Measurements from ENCODE around the gene SLC35C1.
"Not testable (repeated sequence)": the region's sequence is repeated elsewhere in the genome, so short reads cannot be mapped to it uniquely, and the experiment has no call there.

The SLC35C1 gene

DNA sequence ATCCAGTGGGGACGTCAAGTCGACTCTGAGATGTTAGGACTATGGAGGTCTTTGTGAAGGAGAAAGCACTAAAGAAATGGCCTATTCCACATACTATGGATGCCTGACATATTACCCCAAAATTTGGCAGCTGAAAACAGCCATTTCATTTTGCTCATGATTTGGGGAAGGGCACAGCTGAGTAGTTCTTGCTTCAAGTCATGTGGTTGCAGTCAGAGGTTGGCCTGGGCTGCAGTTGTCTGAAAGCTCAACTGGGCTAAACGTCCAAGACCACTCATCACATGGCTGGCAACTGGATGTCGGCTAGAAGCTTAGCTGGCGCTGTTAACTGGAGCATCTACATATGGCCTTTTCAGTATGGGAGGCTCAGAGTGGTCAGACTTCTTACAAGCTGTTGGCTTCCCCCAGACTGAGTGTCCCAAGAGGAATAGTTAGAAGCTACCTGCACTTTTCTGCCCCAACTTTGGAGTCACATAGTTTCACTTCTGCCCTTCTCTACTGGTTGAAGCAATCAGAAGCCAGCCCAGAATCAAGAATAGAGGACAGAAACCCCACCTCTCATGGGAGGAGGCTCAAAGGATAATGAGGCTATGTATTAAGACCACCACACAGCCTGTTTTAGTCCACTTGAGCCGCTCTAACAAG is 14.1 kb downstream of the SLC35C1 start:
- peaks cover 11% of the 10 kb centered on the region for H3K4me1 ChIP-seq
- TF ChIP-seq Cebpa-rat (IDR thresholded peaks at IDR 0.05) = no peak
- no peaks in the 10 kb centered on the region for H3K36me3 ChIP-seq
- H3K4me2 ChIP-seq = no peak overlapping the region
- no peak overlapping the region for H3K27ac ChIP-seq
- no peaks in the 10 kb centered on the region for H3K27me3 ChIP-seq
- H3K9me3 ChIP-seq = no peaks in the 10 kb centered on the region
- no peak overlapping the region for H3K4me3 ChIP-seq
- no peak overlapping the region for H3K9ac ChIP-seq
- H4K20me1 ChIP-seq = no peaks in the 10 kb centered on the region

DNA sequence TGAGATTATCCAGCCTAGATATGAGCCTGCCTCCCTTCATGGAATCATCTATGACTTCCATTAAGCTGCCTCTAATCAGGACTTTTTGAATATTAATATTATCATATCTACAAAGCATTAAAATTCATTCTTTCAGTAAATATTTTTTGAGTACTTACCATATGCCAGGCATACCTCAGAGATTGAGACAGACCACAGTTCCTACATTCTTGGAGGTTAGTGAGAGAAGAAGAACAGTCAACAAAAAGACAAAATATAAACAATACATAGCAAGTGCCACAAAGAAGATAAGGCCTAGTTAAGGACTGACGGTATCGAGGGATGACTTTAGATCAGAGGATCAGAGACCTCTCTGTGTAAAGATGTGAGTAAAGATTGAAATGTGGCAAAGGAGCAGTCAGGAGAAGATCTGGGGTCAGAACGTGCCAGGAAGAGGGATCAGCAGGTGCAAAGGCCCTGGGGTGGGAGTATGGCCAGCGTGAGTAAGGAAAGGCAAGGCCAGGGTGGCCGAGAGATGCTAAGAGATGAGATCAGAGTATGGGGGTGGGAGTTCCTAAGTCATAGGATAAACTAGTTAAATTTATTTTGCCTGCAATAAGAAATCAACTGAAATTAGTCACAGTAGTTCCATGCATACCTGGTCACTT is 15.4 kb downstream of the SLC35C1 start:
- Histone ChIP-seq H3K27ac (no peak overlapping the region), H3K4me1 (peaks cover 14% of the 10 kb centered on the region), H3K36me3 (no peaks in the 10 kb centered on the region), H3K9ac (no peak overlapping the region), H3K4me3 (no peak overlapping the region), H4K20me1 (no peaks in the 10 kb centered on the region), H3K9me3 (no peaks in the 10 kb centered on the region), H3K4me2 (no peak overlapping the region), H3K27me3 (no peaks in the 10 kb centered on the region)
- no peak for TF ChIP-seq Cebpa-rat (IDR thresholded peaks at IDR 0.05)

DNA sequence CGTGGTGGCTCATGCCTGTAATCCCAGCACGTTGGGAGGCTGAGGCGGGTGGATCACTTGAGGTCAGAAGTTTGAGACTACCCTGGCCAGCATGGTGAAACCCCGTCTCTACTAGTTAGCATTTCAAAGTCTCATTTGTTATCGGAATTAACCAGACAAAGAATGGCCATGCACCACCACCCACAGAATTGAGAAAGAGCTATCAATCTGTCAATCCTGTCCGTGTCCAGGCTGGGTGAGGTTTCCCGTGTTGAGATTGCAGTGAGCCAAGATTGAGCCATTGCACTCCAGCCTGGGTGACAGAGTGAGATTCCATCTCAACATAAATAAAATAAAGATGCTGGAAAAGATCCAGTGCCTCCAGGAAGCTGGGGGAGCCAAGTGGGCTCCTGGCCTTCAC is 21.5 kb downstream of the SLC35C1 start:
- not testable (repeated sequence) for H3K27me3 ChIP-seq, H3K36me3 ChIP-seq, H3K9ac ChIP-seq, H4K20me1 ChIP-seq, H3K9me3 ChIP-seq, H3K4me3 ChIP-seq, H3K4me2 ChIP-seq, H3K27ac ChIP-seq
- peaks cover 14% of the 10 kb centered on the region for H3K4me1 ChIP-seq

DNA sequence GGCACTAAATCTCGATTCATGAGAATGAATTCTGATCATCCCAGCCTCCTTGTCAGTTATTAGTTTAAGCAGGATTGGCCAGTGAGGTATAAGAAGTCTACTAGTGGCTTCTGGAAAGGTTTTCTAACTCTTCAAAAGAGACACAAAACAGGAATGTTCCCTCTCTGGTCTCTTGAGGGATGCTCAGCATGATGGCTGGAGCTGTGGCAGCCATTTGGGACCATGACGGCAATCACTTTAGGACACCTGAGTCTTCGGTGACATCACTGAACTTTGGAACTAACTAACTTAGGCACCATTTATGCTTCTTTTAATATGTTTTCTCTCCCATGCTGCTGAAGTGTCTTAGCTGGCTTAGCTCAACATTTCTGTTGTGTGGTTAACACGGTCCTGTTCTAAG is 22.2 kb downstream of the SLC35C1 start:
- H3K9ac ChIP-seq = no peak overlapping the region
- no peaks in the 10 kb centered on the region for H4K20me1 ChIP-seq
- H3K4me2 ChIP-seq = no peak overlapping the region
- TF ChIP-seq Cebpa-rat (IDR thresholded peaks at IDR 0.05) = no peak
- H3K27ac ChIP-seq = no peak overlapping the region
- H3K9me3 ChIP-seq = peaks cover 4% of the 10 kb centered on the region; the same call in 1 of the 2 replicates
- peaks cover 14% of the 10 kb centered on the region for H3K4me1 ChIP-seq
- no peaks in the 10 kb centered on the region for H3K27me3 ChIP-seq
- no peak overlapping the region for H3K4me3 ChIP-seq
- no peaks in the 10 kb centered on the region for H3K36me3 ChIP-seq

DNA sequence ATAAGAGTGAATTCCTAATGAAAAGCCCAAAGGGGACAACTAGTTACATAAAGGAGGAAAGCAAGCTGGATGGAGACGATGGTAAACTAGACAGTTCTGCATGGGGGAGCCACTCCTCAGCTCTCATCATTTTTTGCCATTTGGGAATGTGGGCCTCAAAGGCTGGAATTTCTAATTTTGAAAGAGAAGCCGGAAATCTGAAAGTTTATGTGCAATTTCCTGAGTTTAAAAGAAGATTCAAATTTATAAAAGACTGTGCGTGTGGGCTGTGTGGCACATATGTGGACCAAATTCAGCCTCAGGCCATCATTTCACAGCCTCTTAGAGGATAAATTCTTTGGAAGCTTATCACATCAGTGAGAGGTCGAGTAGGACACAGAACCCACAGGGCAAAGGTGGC is 24.0 kb downstream of the SLC35C1 start:
- H4K20me1 ChIP-seq = no peaks in the 10 kb centered on the region
- TF ChIP-seq Cebpa-rat (IDR thresholded peaks at IDR 0.05) = no peak
- H3K27me3 ChIP-seq = no peaks in the 10 kb centered on the region
- no peaks in the 10 kb centered on the region for H3K36me3 ChIP-seq
- H3K4me3 ChIP-seq = no peak overlapping the region
- H3K4me2 ChIP-seq = no peak overlapping the region
- no peak overlapping the region for H3K9ac ChIP-seq
- H3K27ac ChIP-seq = no peak overlapping the region
- peaks cover 4% of the 10 kb centered on the region; the same call in 1 of the 2 replicates for H3K9me3 ChIP-seq
- H3K4me1 ChIP-seq = peaks cover 4% of the 10 kb centered on the region

DNA sequence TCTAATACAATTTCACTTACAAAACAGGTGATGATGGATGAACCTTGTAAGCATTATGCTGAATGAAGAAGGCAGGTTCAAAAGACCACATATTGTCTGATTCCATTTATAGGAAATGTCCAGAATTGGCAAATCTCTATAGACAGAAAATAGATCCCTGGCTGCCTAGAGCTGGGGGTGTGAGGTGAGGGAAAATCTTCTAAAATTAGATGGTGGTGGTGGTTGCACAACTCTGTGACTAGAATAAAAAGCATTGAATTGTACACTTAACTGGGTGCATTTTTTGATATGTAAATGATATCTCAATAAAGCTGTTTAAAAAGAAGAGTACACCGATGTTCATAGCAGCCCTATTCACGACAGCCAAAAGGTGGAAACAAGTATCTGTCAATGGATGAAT is 25.6 kb downstream of the SLC35C1 start:
- H3K9me3 ChIP-seq = peaks cover 4% of the 10 kb centered on the region; the same call in 1 of the 2 replicates
- H3K4me1 ChIP-seq = no peaks in the 10 kb centered on the region
- no peak for TF ChIP-seq Cebpa-rat (IDR thresholded peaks at IDR 0.05)
- H3K4me2 ChIP-seq = no peak overlapping the region
- no peak overlapping the region for H3K27ac ChIP-seq
- H3K27me3 ChIP-seq = no peaks in the 10 kb centered on the region
- no peak overlapping the region for H3K4me3 ChIP-seq
- H3K36me3 ChIP-seq = no peaks in the 10 kb centered on the region
- no peaks in the 10 kb centered on the region for H4K20me1 ChIP-seq
- H3K9ac ChIP-seq = no peak overlapping the region

DNA sequence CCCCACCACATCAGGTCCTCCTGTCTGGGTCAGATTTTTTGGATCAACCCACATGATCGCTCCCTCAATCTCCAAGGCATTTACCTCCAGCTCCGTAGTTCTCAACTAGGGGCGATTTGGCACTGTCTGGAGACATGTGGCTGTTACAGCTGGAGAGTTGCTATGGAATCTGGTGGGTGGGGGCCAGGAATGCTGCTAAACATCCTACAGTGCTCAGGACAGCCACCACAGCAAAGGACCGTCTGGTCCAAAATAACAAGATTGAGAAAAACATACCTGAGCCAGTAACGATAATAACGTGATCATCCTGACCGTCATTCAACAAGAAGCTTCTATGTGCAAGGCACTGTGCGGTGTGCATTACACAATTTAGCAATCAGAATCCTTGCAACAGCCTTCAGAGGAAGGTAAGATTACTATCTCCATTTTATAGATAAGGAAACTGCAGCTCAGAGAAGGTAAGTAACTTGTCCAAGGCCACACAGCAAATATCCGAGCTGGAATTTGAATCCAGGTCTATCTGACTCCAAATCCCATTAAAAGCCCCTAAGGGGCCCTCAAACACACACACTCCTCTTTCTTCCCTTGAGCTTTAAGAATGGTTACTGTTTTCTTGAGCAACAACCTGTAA is 28.0 kb downstream of the SLC35C1 start:
- Histone ChIP-seq H3K27ac (no peak overlapping the region), H3K36me3 (no peaks in the 10 kb centered on the region), H3K9me3 (no peaks in the 10 kb centered on the region), H3K4me2 (no peak overlapping the region), H3K4me1 (no peaks in the 10 kb centered on the region), H4K20me1 (no peaks in the 10 kb centered on the region), H3K4me3 (no peak overlapping the region), H3K27me3 (no peaks in the 10 kb centered on the region), H3K9ac (no peak overlapping the region)
- no peak for TF ChIP-seq Cebpa-rat (IDR thresholded peaks at IDR 0.05)

DNA sequence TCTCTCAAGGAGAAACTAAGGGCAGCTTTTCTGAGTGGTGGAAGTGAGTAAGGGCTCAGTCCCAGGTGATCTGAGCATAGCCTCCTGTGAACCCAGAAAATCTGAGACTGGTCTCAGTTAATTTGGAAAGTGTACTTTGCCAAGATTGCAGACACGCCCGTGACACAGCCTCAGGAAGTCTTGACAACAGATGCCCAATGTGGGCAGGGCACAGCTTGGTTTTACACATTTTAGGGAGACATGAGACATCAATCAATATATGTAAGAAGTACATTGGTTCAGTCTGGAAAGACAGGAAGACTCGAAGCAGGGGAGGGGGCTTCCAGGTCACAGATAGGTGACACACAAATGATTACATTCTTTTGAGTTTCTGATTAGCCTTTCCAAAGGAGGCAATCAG is 28.8 kb downstream of the SLC35C1 start:
- Histone ChIP-seq H4K20me1 (no peaks in the 10 kb centered on the region), H3K4me3 (no peak overlapping the region), H3K27me3 (no peaks in the 10 kb centered on the region), H3K27ac (no peak overlapping the region), H3K9ac (no peak overlapping the region), H3K4me2 (no peak overlapping the region), H3K4me1 (no peaks in the 10 kb centered on the region), H3K9me3 (no peaks in the 10 kb centered on the region), H3K36me3 (no peaks in the 10 kb centered on the region)
- TF ChIP-seq Cebpa-rat (IDR thresholded peaks at IDR 0.05) = no peak

DNA sequence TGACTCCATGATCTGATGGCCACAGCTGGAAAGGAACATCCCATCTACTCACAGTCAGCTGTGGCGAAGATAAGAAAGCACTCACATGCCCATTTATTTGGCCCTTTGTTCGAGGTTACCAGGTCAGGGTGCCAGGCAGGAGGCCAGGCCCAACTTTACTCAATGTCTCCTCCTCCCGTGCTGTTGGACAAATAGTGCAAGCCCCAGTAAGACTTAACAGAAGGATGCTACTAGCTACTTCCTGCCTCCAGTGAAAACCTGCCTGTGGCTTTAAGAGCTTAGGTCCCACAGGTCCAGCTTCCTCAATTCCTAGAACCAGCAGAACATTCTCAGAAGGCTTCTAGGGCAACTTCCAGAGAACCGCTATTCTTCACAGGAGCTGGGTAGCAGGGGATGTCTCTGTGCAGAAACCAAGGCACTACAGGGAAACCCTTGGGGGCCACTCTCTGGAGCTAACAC is 29.4 kb downstream of the SLC35C1 start:
- H3K4me2 ChIP-seq = no peak overlapping the region
- no peak for TF ChIP-seq Cebpa-rat (IDR thresholded peaks at IDR 0.05)

DNA sequence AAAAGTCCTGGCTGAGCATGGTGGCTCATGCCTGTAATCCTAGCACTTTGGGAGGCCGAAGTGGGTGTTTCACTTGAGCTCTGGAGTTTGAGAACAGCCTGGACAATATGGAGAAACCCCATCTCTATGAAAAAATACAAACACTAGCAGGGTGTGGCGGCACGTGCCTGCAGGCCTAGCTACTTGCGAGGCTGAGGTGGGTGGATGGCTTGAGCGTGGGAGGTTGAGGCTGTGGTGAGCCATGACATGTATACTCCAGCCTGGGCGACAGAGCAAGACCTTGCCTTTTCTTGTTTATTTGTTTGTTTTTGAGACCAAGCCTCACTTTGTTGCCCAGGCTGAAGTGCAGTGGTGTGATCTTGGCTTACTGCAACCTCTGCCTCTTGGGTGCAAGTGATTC is 34.3 kb downstream of the SLC35C1 start:
- H3K4me1 ChIP-seq = peaks cover 5% of the 10 kb centered on the region; the same call in 1 of the 2 replicates
- no peak overlapping the region for H3K4me3 ChIP-seq
- no peak overlapping the region for H3K4me2 ChIP-seq
- no peak overlapping the region for H3K27ac ChIP-seq
- no peaks in the 10 kb centered on the region for H3K9me3 ChIP-seq
- no peak for TF ChIP-seq Cebpa-rat (IDR thresholded peaks at IDR 0.05)
- H3K9ac ChIP-seq = no peak overlapping the region
- H3K36me3 ChIP-seq = no peaks in the 10 kb centered on the region
- no peaks in the 10 kb centered on the region for H4K20me1 ChIP-seq
- no peaks in the 10 kb centered on the region for H3K27me3 ChIP-seq

More for the DNA sequence above, 29.4 kb downstream of the SLC35C1 start:
- Histone ChIP-seq H3K9me3 (no peaks in the 10 kb centered on the region), H3K36me3 (no peaks in the 10 kb centered on the region), H4K20me1 (no peaks in the 10 kb centered on the region), H3K27ac (no peak overlapping the region), H3K27me3 (no peaks in the 10 kb centered on the region), H3K4me3 (no peak overlapping the region), H3K4me1 (no peaks in the 10 kb centered on the region), H3K9ac (no peak overlapping the region)

DNA sequence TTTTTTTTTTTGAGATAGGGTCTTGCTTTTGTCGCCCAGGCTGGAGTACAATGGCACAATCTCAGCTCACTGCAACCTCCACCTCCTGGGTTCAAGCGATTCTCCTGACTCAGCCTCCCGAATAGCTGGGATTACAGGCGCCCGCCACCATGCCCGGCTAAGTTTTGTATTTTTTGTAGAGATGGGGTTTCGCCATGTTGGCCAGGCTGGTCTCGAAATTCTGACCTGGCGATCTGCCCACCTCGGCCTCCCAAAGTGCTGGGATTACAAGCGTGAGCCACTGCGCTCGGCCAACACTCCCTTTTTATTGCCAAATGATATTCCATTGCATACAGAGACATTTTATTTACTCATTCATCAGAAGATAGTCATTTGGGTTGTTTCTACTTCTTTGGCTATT is 35.3 kb downstream of the SLC35C1 start:
- H3K9me3 ChIP-seq, H3K4me3 ChIP-seq, H3K4me2 ChIP-seq, H3K27me3 ChIP-seq, H4K20me1 ChIP-seq, H3K4me1 ChIP-seq, H3K9ac ChIP-seq, H3K27ac ChIP-seq, H3K36me3 ChIP-seq: not testable (repeated sequence)

Measured in BLaER1 (cell line).